Naive B cell (primary cell): Measurements from ENCODE around the gene BRCC3. TPM values are rescaled to one million over a fixed set of nuclear protein-coding genes. Genes with fewer than 3 reads are reported as not detected.

ENCODE experiments used
- ATAC-seq, 2 donors: fragments of 150-1000 bp; cut with Tn5 transposase; 2 replicates each; pipeline ENCODE4 v1.10.0; 2021; ENCODE audit warnings: low read depth in 2 of 2, mild to moderate bottlenecking in 2 of 2, moderate library complexity in 2 of 2
- DNase-seq: peaks from one replicate; pipeline ENCODE4 v3.0.0; 2022
- H3K27ac Mint-ChIP-seq, 6 donors: one replicate each; pipeline ENCODE4 v1.8.0; 2020 to 2022; ENCODE audit warnings: mild to moderate bottlenecking in 6 of 6, mixed read lengths in 6 of 6, moderate library complexity in 5 of 6, inconsistent platforms in 2 of 6
- H3K27me3 Mint-ChIP-seq, 3 donors: one replicate each; pipeline ENCODE4 v1.8.0; 2021 to 2022; ENCODE audit warnings: mixed read lengths in 3 of 3, mild to moderate bottlenecking in 1 of 3
- H3K36me3 Mint-ChIP-seq, 2 donors: one replicate each; pipeline ENCODE4 v1.8.0; 2020 to 2022; ENCODE audit warnings: mixed read lengths in 2 of 2, inconsistent platforms in 1 of 2, mild to moderate bottlenecking in 1 of 2
- H3K4me1 Mint-ChIP-seq, 3 donors: one replicate each; pipeline ENCODE4 v1.8.0; 2020 to 2022; ENCODE audit warnings: mixed read lengths in 3 of 3, inconsistent platforms in 1 of 3, mild to moderate bottlenecking in 1 of 3, moderate library complexity in 1 of 3
- H3K4me3 Mint-ChIP-seq, 8 donors: one replicate each; pipeline ENCODE4 v1.8.0; 2020 to 2022; ENCODE audit warnings: mild to moderate bottlenecking in 8 of 8, mixed read lengths in 8 of 8, moderate library complexity in 8 of 8, inconsistent platforms in 2 of 8
- H3K9me3 Mint-ChIP-seq, 7 donors: one replicate each; pipeline ENCODE4 v1.8.0; 2020 to 2022; ENCODE audit warnings: mixed read lengths in 7 of 7, mild to moderate bottlenecking in 5 of 7, inconsistent platforms in 2 of 7, moderate library complexity in 1 of 7
- polyA plus RNA-seq, 6 donors: library from polyadenylated mRNA; unstranded; fragments of 300-500 nt; fragmentation: Illumina TruSeq; gene quantifications; one replicate each; pipeline ENCODE4 v1.2.3, GENCODE V29; 2021; ENCODE audit warnings: low read depth in 6 of 6

Gene BRCC3
- polyA plus RNA-seq, 6 donors from 2014 or later, result 16.3 to 26.8 (median 24.7) TPM

DNA sequence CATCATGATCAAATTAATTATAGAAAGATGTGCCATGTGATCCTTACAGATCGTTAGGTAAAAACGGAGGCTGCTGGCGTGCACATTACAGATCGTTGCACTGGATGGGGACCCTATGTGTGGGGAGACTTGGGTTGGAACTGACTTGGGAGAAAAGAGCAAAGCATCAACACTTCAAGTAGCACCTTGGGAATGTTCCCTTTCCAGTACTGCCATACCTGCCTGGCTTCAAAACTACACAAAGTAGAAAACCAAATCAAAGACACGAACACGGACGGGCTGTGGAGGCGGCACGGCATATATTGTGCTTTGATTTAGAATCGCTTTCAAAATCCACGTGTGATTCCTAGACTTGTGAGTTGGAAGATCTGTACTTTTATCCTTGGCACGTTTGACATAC is 1.3 kb upstream of the BRCC3 start:
- Mint-ChIP-seq H3K9me3 (peaks cover 0 to 10% (median 0%) of the 10 kb centered on the region in 7 donors), H3K27me3 (no peaks in the 10 kb centered on the region), H3K4me1 (peaks cover 20 to 33% (median 31%) of the 10 kb centered on the region in 3 donors), H3K27ac (peak overlapping the region; percentile 16 to 96 (median 94)), H3K4me3 (peak overlapping the region; percentile 73 to 96 (median 90)), H3K36me3 (peaks cover 1 to 8% of the 10 kb centered on the region in 2 donors)
- DNase-seq (no peak), ATAC-seq (no peak)

DNA sequence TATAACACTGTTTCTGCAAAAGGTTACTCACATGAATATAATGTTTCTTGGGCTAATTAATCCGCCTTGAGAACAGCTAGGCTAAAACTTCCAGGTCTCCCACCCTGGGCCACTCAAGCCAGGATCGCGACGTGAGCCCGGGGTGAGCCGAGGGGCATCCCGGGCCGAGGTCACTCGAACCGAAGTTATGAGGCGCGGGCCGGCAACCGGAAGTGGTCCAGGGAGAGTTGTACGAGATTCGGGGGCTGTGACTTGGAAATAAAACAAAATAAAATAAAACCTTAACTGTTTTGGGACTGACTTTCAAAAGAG is 689 bp upstream of the BRCC3 start:
- DNase-seq (no peak), ATAC-seq (no peak)
- peaks cover 20 to 37% (median 33%) of the 10 kb centered on the region in 3 donors for H3K4me1 Mint-ChIP-seq
- peak overlapping the region; percentile 86 to 97 (median 96) for H3K27ac Mint-ChIP-seq
- H3K4me3 Mint-ChIP-seq, result peak overlapping the region; percentile 73 to 96 (median 90)
- no peaks in the 10 kb centered on the region for H3K27me3 Mint-ChIP-seq
- H3K9me3 Mint-ChIP-seq, result peaks cover 0 to 10% (median 0%) of the 10 kb centered on the region in 7 donors
- peaks cover 6 to 8% of the 10 kb centered on the region in 2 donors for H3K36me3 Mint-ChIP-seq

DNA sequence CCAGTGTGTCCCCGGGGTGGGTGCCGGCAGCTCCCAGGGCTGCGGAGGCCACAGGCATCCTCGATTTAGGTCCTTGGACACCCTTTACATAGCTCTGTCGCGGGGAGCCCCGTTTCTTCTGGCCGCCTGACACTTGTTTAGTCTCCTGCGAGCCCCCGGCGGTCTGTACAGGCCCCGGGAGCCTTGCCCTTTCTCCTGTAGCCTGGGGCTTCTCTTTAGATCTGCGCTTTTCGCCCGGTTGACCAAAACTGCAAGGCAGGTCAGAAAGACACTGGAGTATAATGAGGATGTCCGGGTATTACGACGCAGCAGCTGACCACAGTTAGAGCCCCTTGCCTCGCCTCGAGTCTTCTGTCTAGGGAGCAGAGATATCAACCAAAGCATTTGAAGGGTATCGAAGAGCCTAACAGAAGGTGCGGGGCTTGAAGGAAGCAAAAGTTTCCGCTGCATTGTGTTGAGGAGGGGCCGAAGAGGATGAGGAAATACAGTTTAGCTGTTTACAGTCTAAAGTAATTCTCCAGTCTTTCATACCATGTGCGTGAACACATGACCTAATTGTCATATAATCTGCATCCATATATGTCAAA is 479 bp downstream of the BRCC3 start:
- peak overlapping the region; percentile 73 to 96 (median 92) for H3K4me3 Mint-ChIP-seq
- peaks cover 20 to 33% (median 33%) of the 10 kb centered on the region in 3 donors for H3K4me1 Mint-ChIP-seq
- H3K27me3 Mint-ChIP-seq, result no peaks in the 10 kb centered on the region

DNA sequence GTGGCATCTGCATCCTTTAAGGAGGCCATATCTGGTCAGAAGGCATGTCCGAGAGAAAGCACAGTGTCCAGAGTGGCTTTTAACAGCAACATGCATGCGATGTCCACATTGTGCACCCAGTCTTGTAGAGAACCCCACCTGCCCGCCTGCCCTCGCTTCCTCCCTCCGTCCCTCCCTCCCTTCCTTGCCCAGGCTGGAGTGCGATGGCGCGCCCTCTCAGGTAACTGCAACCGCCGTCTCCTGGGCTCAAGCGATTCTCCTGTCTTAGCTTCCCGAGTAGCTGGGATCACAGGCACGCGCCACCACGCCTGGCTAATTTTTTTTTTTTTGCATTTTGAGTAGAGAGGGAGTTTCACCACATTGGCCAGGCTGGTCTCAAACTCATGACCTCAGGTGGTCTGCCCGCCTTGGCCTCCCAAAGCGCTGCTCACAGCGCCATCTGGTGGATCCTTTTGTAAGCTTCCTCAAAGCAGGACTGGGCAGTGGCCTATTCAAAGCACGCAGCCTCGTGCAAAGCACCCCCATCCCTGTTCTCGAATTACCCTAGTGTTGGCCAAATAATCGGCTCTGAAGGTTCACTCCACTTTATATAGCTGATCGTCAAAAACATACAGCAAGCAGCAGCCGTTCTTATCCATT is 15.0 kb downstream of the BRCC3 start:
- no peak overlapping the region for H3K4me3 Mint-ChIP-seq
- ATAC-seq, result no peak
- peak; percentile 26 for DNase-seq
- H3K27me3 Mint-ChIP-seq, result no peaks in the 10 kb centered on the region
- H3K4me1 Mint-ChIP-seq, result no peaks in the 10 kb centered on the region
- H3K36me3 Mint-ChIP-seq, result no peaks in the 10 kb centered on the region
- H3K27ac Mint-ChIP-seq, result peak overlapping the region in 2 of 6 donors; percentile 28 to 56
- H3K9me3 Mint-ChIP-seq, result peaks cover 0 to 3% (median 0%) of the 10 kb centered on the region in 7 donors

More for the DNA sequence above, 479 bp downstream of the BRCC3 start:
- H3K27ac Mint-ChIP-seq, result peak overlapping the region; percentile 83 to 97 (median 94)
- ATAC-seq (no peak), DNase-seq (no peak)
- peaks cover 6 to 8% of the 10 kb centered on the region in 2 donors for H3K36me3 Mint-ChIP-seq
- peaks cover 0 to 10% (median 0%) of the 10 kb centered on the region in 7 donors for H3K9me3 Mint-ChIP-seq

DNA sequence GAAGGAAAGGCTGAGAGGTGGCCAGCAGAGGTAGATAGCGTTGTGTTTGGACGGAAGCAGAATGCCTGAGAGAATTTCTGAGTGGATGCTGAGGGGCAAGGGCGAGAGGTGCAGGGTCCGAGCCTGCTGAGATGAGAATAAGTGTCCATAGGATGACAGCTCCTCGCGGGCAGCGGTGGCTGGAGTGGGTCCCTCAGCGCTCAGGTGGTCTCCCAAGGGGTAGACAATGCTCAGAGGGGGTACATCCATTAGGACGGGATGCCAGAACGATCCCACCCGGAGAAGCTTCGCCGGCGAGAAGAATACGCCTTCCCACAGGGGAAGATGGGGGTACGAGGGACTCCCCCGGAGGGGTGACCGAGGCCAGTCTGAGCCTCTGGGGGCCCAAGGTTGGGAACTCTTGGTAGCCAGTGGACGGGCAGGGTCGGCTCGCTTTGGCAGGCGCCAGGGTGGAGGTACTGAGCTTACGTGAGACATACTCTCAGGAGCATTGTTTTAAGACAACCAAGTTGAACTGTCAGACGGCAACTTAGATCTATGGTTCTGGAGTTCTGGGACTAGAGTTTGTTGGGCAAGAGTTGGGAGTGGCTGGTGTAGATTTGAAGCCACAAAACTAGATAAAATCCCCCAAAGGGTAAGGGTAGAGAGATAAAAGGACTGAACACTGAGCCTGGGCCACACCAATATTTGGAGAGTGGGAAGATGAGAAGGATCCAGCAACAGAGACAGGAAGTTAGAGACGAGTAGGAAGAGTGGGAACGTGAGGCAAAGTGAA is 15.8 kb downstream of the BRCC3 start:
- ATAC-seq (no peak), DNase-seq (no peak)
- no peaks in the 10 kb centered on the region for H3K4me1 Mint-ChIP-seq
- no peaks in the 10 kb centered on the region for H3K27me3 Mint-ChIP-seq
- H3K27ac Mint-ChIP-seq, result peak overlapping the region in 2 of 6 donors; percentile 35 to 82
- H3K36me3 Mint-ChIP-seq, result no peaks in the 10 kb centered on the region
- H3K9me3 Mint-ChIP-seq, result peaks cover 0 to 3% (median 0%) of the 10 kb centered on the region in 7 donors
- H3K4me3 Mint-ChIP-seq, result no peak overlapping the region

DNA sequence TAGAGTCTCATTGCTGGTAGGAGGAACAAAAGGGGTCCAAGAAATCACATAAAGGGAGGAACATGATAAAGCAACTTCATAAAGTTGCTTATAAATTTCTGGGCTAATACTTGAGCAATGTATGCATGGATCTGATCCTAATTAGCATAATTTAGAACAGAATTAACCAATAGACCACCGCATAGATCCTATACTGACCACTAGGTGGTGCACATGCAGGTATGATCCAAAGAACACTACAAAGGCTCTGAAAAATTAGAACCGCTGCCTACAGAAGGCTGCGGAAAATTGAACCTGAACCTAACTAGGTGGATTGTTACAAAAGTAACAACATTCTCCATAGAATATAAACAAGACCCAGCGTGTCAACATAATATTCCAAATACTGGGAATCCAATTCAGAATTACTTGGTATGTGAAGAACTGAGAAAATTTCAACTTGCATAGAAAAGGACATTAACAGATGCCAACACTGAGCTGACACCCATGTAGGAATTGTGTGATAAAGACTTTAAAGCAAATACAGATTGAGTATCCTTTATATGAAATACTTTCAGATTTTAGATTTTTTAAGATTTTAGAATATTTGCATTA is 23.3 kb downstream of the BRCC3 start:
- peaks cover 0 to 7% of the 10 kb centered on the region in 2 donors for H3K36me3 Mint-ChIP-seq
- DNase-seq (peak; percentile 24), ATAC-seq (peak; percentile 65 to 68)
- peaks cover 0 to 3% (median 0%) of the 10 kb centered on the region in 7 donors for H3K9me3 Mint-ChIP-seq
- H3K4me1 Mint-ChIP-seq, result no peaks in the 10 kb centered on the region
- H3K27ac Mint-ChIP-seq, result no peak overlapping the region
- H3K4me3 Mint-ChIP-seq, result no peak overlapping the region
- no peaks in the 10 kb centered on the region for H3K27me3 Mint-ChIP-seq

DNA sequence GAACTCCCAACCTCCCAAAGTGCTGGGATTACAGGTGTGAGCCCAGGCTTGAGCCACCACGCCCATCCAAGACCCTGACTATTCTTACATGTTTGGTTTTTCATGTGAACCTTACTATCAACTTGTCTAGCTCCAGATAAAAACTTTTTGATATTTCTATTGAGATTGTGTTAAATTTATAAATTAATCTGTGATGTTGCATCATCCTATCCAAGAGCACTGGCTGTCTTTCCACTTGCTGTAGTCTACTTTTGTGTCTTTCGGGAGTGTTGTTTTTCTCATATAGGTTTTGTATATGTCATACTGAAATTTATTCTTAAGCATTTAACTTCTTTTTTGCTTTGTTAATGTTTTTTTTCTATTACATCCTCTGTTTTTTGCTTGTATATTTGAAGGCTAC is 34.6 kb downstream of the BRCC3 start:
- Mint-ChIP-seq H3K4me3 (no peak overlapping the region), H3K36me3 (peaks cover 0 to 14% of the 10 kb centered on the region in 2 donors), H3K9me3 (peaks cover 0 to 2% (median 0%) of the 10 kb centered on the region in 7 donors), H3K27me3 (no peaks in the 10 kb centered on the region), H3K27ac (no peak overlapping the region), H3K4me1 (no peaks in the 10 kb centered on the region)
- DNase-seq (no peak), ATAC-seq (no peak)

DNA sequence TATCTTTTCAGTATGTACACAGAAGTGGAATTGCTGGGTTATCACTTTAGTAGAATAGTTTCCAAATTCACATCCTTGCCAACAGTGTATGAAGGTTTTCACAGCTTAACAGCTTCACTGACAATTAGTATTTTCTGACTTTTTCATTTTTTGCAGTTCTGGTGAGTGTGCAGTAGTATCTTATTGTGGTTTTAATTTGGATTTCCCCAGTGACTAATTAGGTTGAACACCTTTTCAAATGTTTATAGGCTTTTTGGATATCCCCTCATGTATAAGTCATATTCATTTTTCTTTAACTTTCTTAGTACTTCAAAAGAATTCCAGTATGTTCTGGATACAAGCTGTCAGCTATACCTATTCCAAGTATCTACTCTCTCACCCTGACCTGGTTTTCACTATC is 37.1 kb downstream of the BRCC3 start:
- no peaks in the 10 kb centered on the region for H3K4me1 Mint-ChIP-seq
- no peak overlapping the region for H3K27ac Mint-ChIP-seq
- no peaks in the 10 kb centered on the region for H3K27me3 Mint-ChIP-seq
- DNase-seq (no peak), ATAC-seq (no peak)
- H3K4me3 Mint-ChIP-seq, result no peak overlapping the region
- H3K9me3 Mint-ChIP-seq, result peaks cover 0 to 2% (median 0%) of the 10 kb centered on the region in 7 donors
- peaks cover 0 to 14% of the 10 kb centered on the region in 2 donors for H3K36me3 Mint-ChIP-seq

DNA sequence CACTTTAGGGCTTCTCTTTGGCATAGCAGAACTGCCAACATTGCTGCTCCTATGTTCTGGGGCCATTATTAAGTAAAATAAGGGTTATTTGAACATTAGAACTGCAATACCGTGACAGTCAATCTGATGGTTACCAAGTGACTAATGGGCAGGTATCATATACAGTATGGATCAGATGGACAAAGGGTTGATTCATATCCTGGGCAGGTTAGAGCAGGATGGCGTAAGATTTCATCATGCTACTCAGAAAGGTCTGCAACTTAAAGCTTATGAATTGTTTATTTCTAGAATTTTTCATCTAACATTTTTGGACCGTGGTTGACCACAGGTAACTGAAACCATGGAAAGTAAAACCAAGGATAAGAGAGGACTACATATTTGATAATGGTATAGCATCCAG is 40.9 kb downstream of the BRCC3 start:
- H3K9me3 Mint-ChIP-seq, result peaks cover 0 to 2% (median 0%) of the 10 kb centered on the region in 7 donors
- H3K4me1 Mint-ChIP-seq, result no peaks in the 10 kb centered on the region
- no peak overlapping the region for H3K27ac Mint-ChIP-seq
- peaks cover 0 to 14% of the 10 kb centered on the region in 2 donors for H3K36me3 Mint-ChIP-seq
- H3K27me3 Mint-ChIP-seq, result no peaks in the 10 kb centered on the region
- ATAC-seq, result no peak
- DNase-seq, result no peak
- no peak overlapping the region for H3K4me3 Mint-ChIP-seq

DNA sequence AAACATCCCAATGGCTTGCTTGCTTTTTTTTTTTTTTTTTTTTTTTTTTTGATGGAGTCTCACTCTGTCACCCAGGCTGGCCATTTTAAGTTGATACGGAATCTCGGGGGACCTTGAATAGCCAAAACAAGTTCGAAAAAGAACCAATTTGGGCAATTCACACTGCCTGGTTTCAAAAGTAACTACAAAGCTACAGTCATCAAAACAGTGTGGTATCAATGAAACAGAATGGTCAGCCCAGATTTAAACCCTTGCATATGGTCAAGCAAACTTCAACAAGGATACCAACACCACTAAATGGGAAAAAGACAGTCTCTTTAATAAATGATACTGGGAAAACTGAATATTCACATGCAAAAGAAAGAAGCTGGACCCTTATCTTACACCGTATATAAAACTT is 41.8 kb downstream of the BRCC3 start:
- Mint-ChIP-seq H3K27me3 (no peaks in the 10 kb centered on the region), H3K9me3 (peaks cover 0 to 2% (median 0%) of the 10 kb centered on the region in 7 donors), H3K4me3 (no peak overlapping the region), H3K36me3 (peaks cover 0 to 10% of the 10 kb centered on the region in 2 donors), H3K4me1 (no peaks in the 10 kb centered on the region), H3K27ac (no peak overlapping the region)
- ATAC-seq (no peak), DNase-seq (no peak)

DNA sequence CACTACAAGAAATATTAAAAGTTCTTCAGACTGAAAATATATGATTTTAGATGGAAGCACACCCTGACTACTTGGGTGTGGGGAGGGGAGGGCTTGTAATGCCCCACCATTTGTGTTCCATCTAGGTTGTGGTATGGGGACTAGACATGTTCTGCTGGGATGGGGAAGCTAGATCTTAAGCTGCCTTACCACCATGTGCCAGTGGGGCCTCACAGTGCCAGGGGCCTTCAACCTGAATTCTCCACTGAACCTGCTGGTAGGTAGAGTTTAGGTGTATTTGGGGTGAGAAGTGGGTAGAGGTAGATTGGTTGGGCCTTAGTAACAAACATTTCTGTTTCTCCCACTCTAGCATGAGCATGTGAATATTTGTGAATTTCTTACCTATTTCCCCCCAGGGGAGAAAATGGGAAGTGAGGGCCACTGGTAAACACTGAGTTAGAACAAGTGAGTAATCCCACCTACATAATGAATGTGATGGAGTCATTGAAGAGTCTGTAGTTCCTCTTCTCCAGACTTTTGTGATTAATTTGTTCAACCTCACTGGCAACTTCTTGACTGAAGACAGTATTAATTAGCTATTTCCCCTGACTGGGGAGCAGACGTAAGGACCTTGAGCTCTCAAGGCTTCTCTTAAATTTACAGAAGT is 44.0 kb downstream of the BRCC3 start:
- Mint-ChIP-seq H3K9me3 (peaks cover 0 to 1% (median 0%) of the 10 kb centered on the region in 7 donors), H3K27me3 (no peaks in the 10 kb centered on the region), H3K36me3 (peaks cover 0 to 10% of the 10 kb centered on the region in 2 donors), H3K27ac (no peak overlapping the region), H3K4me1 (no peaks in the 10 kb centered on the region), H3K4me3 (no peak overlapping the region)
- ATAC-seq (peak in 1 of 2 donors; percentile 35), DNase-seq (no peak)

DNA sequence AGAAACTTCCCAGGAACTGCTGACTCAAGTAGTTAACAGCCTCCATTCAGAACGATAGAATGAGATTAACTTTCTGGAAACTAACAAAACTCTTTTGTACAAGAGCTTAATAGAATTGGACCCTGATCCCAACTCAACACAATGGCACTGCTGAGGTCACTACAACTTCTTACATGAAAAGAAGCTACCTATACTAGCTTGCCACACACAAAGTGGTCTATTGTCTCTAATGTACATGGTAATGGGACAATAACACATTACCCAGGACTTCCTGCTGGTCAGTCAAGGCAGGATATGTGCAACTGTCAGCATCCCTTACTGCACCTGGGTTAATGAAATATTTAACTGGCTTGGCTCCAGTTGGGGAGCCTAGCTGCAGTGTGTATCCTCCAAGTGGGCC is 56.2 kb downstream of the BRCC3 start:
- ATAC-seq (no peak), DNase-seq (no peak)
- Mint-ChIP-seq H3K27ac (no peak overlapping the region), H3K27me3 (no peaks in the 10 kb centered on the region), H3K4me1 (no peaks in the 10 kb centered on the region), H3K4me3 (no peak overlapping the region), H3K36me3 (peaks cover 4 to 15% of the 10 kb centered on the region in 2 donors), H3K9me3 (peaks cover 3 to 34% (median 11%) of the 10 kb centered on the region in 7 donors)

DNA sequence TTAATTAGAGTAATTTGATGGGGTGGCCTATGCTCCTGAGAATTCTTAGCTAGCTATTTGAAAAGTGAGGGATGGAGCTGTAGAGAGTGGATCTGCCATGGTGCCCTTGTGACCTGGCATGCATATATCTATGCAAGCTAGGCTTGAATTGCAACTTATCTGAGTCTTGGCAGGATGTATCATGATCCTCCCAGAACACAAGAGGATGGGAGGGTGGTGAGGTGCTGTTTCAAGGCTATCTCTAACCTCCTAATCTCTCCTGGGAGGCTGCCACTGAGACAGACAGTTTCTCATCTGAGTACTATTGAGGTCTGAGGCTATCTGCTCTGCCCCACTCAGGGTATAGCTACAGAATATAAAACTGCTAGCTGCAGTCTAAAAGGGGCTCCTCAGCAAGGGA is 56.6 kb downstream of the BRCC3 start:
- Mint-ChIP-seq H3K27ac (no peak overlapping the region), H3K27me3 (no peaks in the 10 kb centered on the region), H3K9me3 (peaks cover 3 to 34% (median 11%) of the 10 kb centered on the region in 7 donors), H3K4me1 (no peaks in the 10 kb centered on the region), H3K4me3 (no peak overlapping the region), H3K36me3 (peaks cover 4 to 11% of the 10 kb centered on the region in 2 donors)
- ATAC-seq (no peak), DNase-seq (no peak)
